ENCODE results near the gene SLC27A6.

DNA sequence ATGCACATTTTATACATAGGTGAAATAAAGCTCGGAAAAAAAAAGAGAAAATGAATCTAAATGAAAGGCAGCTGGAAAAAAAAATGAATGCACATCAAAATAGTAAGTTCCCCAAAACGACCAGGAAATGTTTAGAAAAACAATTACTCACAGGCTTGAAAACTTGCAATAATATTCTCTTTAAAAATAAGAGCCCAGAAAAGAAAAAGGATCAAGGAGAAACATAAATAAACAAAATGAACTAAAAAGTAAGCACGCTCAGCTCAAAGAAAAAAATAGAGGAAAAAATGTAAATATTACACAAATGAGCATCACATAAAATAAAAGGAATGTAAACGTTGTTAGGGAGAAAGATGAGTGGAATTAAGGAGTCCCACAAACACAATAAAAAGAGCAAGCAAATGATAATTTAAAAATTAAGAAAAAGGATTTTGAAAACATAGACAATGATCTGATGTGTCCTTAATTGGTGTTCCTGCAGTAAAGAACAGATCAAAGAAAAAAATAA, 54.2 kb downstream of the SLC27A6 start:
- TF ChIP-seq GATA2 (IDR thresholded peaks at IDR 0.05; ENCODE audit: low read depth, low read length) (no peak), GATA3 (IDR thresholded peaks at IDR 0.05; ENCODE audit: low read depth, low read length) (no peak)

Data from SH-SY5Y (cell line).